HL-60 (cell line): ENCODE measurements around the gene ANO3.

Experiments used
- DNase-seq, 2 experiments: peaks; one replicate each; pipeline ENCODE4 v3.0.0-alpha.2; 2010 to 2020; ENCODE audit warnings: low read depth in 1 of 2, low spot score in 1 of 2
- H3K27ac ChIP-seq: fragments of 250-450 bp; sonication (Bioruptor Pico); replicated peaks from 2 replicates; pipeline ENCODE4 v1.5.1; 2020; ENCODE audit warnings: mild to moderate bottlenecking, moderate library complexity
- H3K27me3 ChIP-seq: fragments of 250-450 bp; sonication (Bioruptor Pico); 2 replicates; pipeline ENCODE4 v1.5.1; 2021; ENCODE audit warnings: mild to moderate bottlenecking, moderate library complexity; ENCODE audit not compliant: insufficient read depth, poor library complexity, severe bottlenecking
- H3K4me3 ChIP-seq: replicated peaks from 2 replicates; pipeline ENCODE4 v1.5.1; 2011; ENCODE audit warnings: mild to moderate bottlenecking, control low read depth, low read length; ENCODE audit not compliant: insufficient read depth
- GABPA ChIP-seq: IDR thresholded peaks from 2 replicates; pipeline ENCODE4 v1.6.1; 2012; ENCODE audit warnings: low read depth
- POLR2AphosphoS5 ChIP-seq: IDR thresholded peaks from 2 replicates; pipeline ENCODE4 v1.6.1; 2012; ENCODE audit warnings: low read depth
- REST ChIP-seq: IDR thresholded peaks from 2 replicates; pipeline ENCODE4 v1.6.1; 2012; ENCODE audit warnings: low read depth; ENCODE audit not compliant: insufficient replicate concordance
- SPI1 ChIP-seq: IDR thresholded peaks from 2 replicates; pipeline ENCODE4 v1.6.1; 2012; ENCODE audit warnings: low read depth, mild to moderate bottlenecking, borderline replicate concordance
- TF ChIP-seq, protein P1 (sequence below): IDR thresholded peaks from one replicate; pipeline ENCODE4 v1.5.1; 2011; ENCODE audit warnings: low read length, control low read depth, inconsistent platforms; ENCODE audit not compliant: insufficient read depth

The ANO3 gene

GRCh38 chr11:26473216-26474194 lies 141.6 kb downstream of the ANO3 start:
- no peak overlapping the region for H3K4me3 ChIP-seq
- no peak overlapping the region for H3K27ac ChIP-seq
- no peak for DNase-seq
- TF ChIP-seq POLR2AphosphoS5 (no peak), REST (no peak), GABPA (no peak), SPI1 (no peak)
- TF ChIP-seq, protein P1, sequence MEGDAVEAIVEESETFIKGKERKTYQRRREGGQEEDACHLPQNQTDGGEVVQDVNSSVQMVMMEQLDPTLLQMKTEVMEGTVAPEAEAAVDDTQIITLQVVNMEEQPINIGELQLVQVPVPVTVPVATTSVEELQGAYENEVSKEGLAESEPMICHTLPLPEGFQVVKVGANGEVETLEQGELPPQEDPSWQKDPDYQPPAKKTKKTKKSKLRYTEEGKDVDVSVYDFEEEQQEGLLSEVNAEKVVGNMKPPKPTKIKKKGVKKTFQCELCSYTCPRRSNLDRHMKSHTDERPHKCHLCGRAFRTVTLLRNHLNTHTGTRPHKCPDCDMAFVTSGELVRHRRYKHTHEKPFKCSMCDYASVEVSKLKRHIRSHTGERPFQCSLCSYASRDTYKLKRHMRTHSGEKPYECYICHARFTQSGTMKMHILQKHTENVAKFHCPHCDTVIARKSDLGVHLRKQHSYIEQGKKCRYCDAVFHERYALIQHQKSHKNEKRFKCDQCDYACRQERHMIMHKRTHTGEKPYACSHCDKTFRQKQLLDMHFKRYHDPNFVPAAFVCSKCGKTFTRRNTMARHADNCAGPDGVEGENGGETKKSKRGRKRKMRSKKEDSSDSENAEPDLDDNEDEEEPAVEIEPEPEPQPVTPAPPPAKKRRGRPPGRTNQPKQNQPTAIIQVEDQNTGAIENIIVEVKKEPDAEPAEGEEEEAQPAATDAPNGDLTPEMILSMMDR = no peak
- H3K27me3 ChIP-seq = no peaks in the 10 kb centered on the region

DNA sequence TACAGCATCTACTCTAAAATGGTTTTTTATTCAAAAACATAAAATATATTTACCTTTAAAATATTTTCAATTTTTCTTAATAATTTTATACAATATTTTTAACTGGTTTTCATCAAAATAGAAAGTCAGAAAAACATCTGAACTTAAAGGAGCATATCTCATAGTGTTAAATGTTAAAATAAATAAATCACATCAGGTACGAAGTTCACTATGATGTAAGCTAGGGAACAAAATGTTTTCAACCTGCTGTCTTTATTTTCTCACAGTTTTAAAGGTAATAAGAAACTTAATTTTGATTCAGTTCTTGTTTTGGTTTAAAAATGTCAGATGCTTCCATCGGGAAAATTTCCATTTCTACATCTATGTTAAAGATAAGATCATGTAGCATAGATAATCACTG lies 142.5 kb downstream of the ANO3 start:
- Histone ChIP-seq H3K4me3 (no peak overlapping the region), H3K27me3 (no peaks in the 10 kb centered on the region), H3K27ac (no peak overlapping the region)
- no peak for DNase-seq
- TF ChIP-seq GABPA (no peak), REST (no peak)

- TF ChIP-seq POLR2AphosphoS5 (no peak), SPI1 (no peak), REST (no peak), GABPA (no peak)
- TF ChIP-seq, protein P1 = no peak
- no peak for DNase-seq
- H3K27ac ChIP-seq = no peak overlapping the region
- no peaks in the 10 kb centered on the region for H3K27me3 ChIP-seq
- H3K4me3 ChIP-seq = no peak overlapping the region
Observed at GRCh38 chr11:26477396-26477795, 145.5 kb downstream of the ANO3 start.
